Neural progenitor cell (in vitro differentiated cells): ENCODE measurements around the gene BBX.

Experiments used
- CTCF ChIP-seq: fragments of 200-600 bp; sonication (generic); IDR thresholded peaks from 2 replicates; pipeline ENCODE4 v1.5.1; 2017; ENCODE audit warnings: antibody characterized with exemption, mild to moderate bottlenecking
- EZH2 ChIP-seq: fragments of 200-600 bp; sonication (generic); IDR thresholded peaks from 2 replicates; pipeline ENCODE4 v1.6.1; 2017; ENCODE audit warnings: antibody characterized with exemption, mild to moderate bottlenecking, moderate library complexity
- EZH2phosphoT487 ChIP-seq: fragments of 200-600 bp; sonication (generic); IDR thresholded peaks from 2 replicates; pipeline ENCODE4 v1.6.1; 2017; ENCODE audit warnings: antibody characterized with exemption

GRCh38 chr3:107561980-107562379, 39.2 kb downstream of the BBX start:
- TF ChIP-seq CTCF (no peak), EZH2phosphoT487 (no peak), EZH2 (no peak)
